Smooth muscle cell (in vitro differentiated cells): ENCODE results near the gene SLC7A1. TPM values are rescaled to one million over a fixed set of nuclear protein-coding genes. Genes with fewer than 3 reads are reported as not detected.

Experiments
- DNase-seq: peaks from one replicate; lab custom pipeline; 2025; ENCODE audit not compliant: unreplicated experiment; lab: John Stamatoyannopoulos, UW
- H2AFZ ChIP-seq: fragments of 200-600 bp; sonication (generic); 2 replicates; pipeline ENCODE4 v1.6.0; 2016; ENCODE audit warnings: antibody characterized with exemption, low read depth, mild to moderate bottlenecking
- H3F3A ChIP-seq: fragments of 200-600 bp; sonication (generic); 2 replicates; pipeline ENCODE4 v1.6.0; 2017; ENCODE audit warnings: antibody characterized with exemption, low read depth
- H3K27ac ChIP-seq: fragments of 200-600 bp; sonication (generic); 2 replicates; pipeline ENCODE4 v1.5.1; 2016; ENCODE audit warnings: low read depth, mild to moderate bottlenecking
- H3K27me3 ChIP-seq: fragments of 200-600 bp; sonication (generic); 2 replicates; pipeline ENCODE4 v1.6.1; 2016; ENCODE audit warnings: low read depth, mild to moderate bottlenecking
- H3K36me3 ChIP-seq: fragments of 200-600 bp; sonication (generic); 2 replicates; pipeline ENCODE4 v1.5.1; 2016; ENCODE audit warnings: low read depth
- H3K4me1 ChIP-seq: fragments of 200-600 bp; sonication (generic); 2 replicates; pipeline ENCODE4 v1.5.1; 2016; ENCODE audit warnings: low read depth
- H3K4me2 ChIP-seq: fragments of 200-600 bp; sonication (generic); 2 replicates; pipeline ENCODE4 v1.6.0; 2016; ENCODE audit warnings: mild to moderate bottlenecking
- H3K4me3 ChIP-seq: fragments of 200-600 bp; sonication (generic); 2 replicates; pipeline ENCODE4 v1.5.1; 2016; ENCODE audit warnings: mild to moderate bottlenecking
- H3K79me2 ChIP-seq: fragments of 200-600 bp; sonication (generic); 2 replicates; pipeline ENCODE4 v1.6.0; 2016; ENCODE audit warnings: low read depth, mild to moderate bottlenecking
- H3K9ac ChIP-seq: fragments of 200-600 bp; sonication (generic); 2 replicates; pipeline ENCODE4 v1.6.0; 2016; ENCODE audit warnings: low read depth
- H3K9me3 ChIP-seq: fragments of 200-600 bp; sonication (generic); replicated peaks from 2 replicates; pipeline ENCODE4 v1.5.1; 2016; ENCODE audit warnings: low read depth
- H4K20me1 ChIP-seq: fragments of 200-600 bp; sonication (generic); 2 replicates; pipeline ENCODE4 v1.6.0; 2016; ENCODE audit warnings: low read depth
- CTCF ChIP-seq: fragments of 200-600 bp; sonication (generic); IDR thresholded peaks from 2 replicates; pipeline ENCODE4 v1.5.1; 2017; ENCODE audit warnings: borderline replicate concordance, mild to moderate bottlenecking, antibody characterized with exemption; ENCODE audit not compliant: insufficient read depth, poor library complexity, severe bottlenecking
- WGBS: methylation state at CpG from one replicate; pipeline ENCODE4 v1.1.7; 2016; ENCODE audit warnings: low lambda C conversion rate; 5-methylcytosine and 5-hydroxymethylcytosine counted together
- polyA plus RNA-seq: library from polyadenylated mRNA; unstranded; fragments of >200 nt; fragmentation: Nextera tagmentation; extraction: Ambion mirVana; gene quantifications from 2 replicates; pipeline ENCODE4 v1.2.1, GENCODE V29; 2016
- total RNA-seq: library from RNA; depleted of rRNA; stranded (reverse); fragments of >200 nt; gene quantifications from 2 replicates; pipeline ENCODE4 v1.2.3, GENCODE V29; 2014

Gene SLC7A1
- total and polyA plus RNA-seq, 2 experiments from 2014 or later: 7.9 to 36.6 TPM

- H3K4me3 ChIP-seq: no peak overlapping the region
- peaks cover 5% of the 10 kb centered on the region for H4K20me1 ChIP-seq
- no peaks in the 10 kb centered on the region for H3K9me3 ChIP-seq
- H3F3A ChIP-seq: no peaks in the 10 kb centered on the region
- no peak overlapping the region for H3K4me2 ChIP-seq
- whole genome bisulfite sequencing: 98% methylated on average over 7 of the region's 7 CpGs
- H3K9ac ChIP-seq: no peak overlapping the region
- no peaks in the 10 kb centered on the region for H3K79me2 ChIP-seq
- no peak overlapping the region for H2AFZ ChIP-seq
- no peak overlapping the region for H3K27ac ChIP-seq
- H3K36me3 ChIP-seq: peaks cover 8% of the 10 kb centered on the region
- no peak for TF ChIP-seq CTCF
- no peaks in the 10 kb centered on the region for H3K27me3 ChIP-seq
- DNase-seq: no peak
- H3K4me1 ChIP-seq: no peaks in the 10 kb centered on the region
Observed at GRCh38 chr13:29525757-29526156, 69.7 kb downstream of the SLC7A1 start.

- H3F3A ChIP-seq: no peaks in the 10 kb centered on the region
- H3K4me2 ChIP-seq: no peak overlapping the region
- no peak overlapping the region for H3K27ac ChIP-seq
- H3K27me3 ChIP-seq: no peaks in the 10 kb centered on the region
- peaks cover 8% of the 10 kb centered on the region for H3K36me3 ChIP-seq
- no peaks in the 10 kb centered on the region for H3K4me1 ChIP-seq
- WGBS: 98% methylated on average over 9 of the region's 9 CpGs
- no peaks in the 10 kb centered on the region for H3K79me2 ChIP-seq
- H3K4me3 ChIP-seq: no peak overlapping the region
- no peak overlapping the region for H3K9ac ChIP-seq
- TF ChIP-seq CTCF: no peak
- no peak overlapping the region for H2AFZ ChIP-seq
- H3K9me3 ChIP-seq: no peaks in the 10 kb centered on the region
- H4K20me1 ChIP-seq: peaks cover 5% of the 10 kb centered on the region
- DNase-seq: no peak
Observed at GRCh38 chr13:29524641-29525040, 70.8 kb downstream of the SLC7A1 start.

GRCh38 chr13:29524176-29524575, 71.3 kb downstream of the SLC7A1 start:
- Histone ChIP-seq H3K27ac (no peak overlapping the region), H4K20me1 (peaks cover 5% of the 10 kb centered on the region), H3K79me2 (no peaks in the 10 kb centered on the region), H3K9ac (no peak overlapping the region), H3K36me3 (peaks cover 3% of the 10 kb centered on the region), H3K4me3 (no peak overlapping the region), H3K4me2 (no peak overlapping the region), H3K27me3 (no peaks in the 10 kb centered on the region), H3K4me1 (no peaks in the 10 kb centered on the region), H2AFZ (no peak overlapping the region), H3F3A (no peaks in the 10 kb centered on the region), H3K9me3 (no peaks in the 10 kb centered on the region)
- WGBS: 93% methylated on average over 17 of the region's 17 CpGs
- DNase-seq: no peak
- no peak for TF ChIP-seq CTCF

- WGBS: 94% methylated on average over 23 of the region's 23 CpGs
- no peak overlapping the region for H3K9ac ChIP-seq
- H3K4me2 ChIP-seq: no peak overlapping the region
- H3K4me3 ChIP-seq: no peak overlapping the region
- no peak for DNase-seq
- no peaks in the 10 kb centered on the region for H3K4me1 ChIP-seq
- H3K9me3 ChIP-seq: no peaks in the 10 kb centered on the region
- H3K27me3 ChIP-seq: no peaks in the 10 kb centered on the region
- no peak overlapping the region for H2AFZ ChIP-seq
- no peaks in the 10 kb centered on the region for H3F3A ChIP-seq
- H3K36me3 ChIP-seq: no peaks in the 10 kb centered on the region
- TF ChIP-seq CTCF: no peak
- no peak overlapping the region for H3K27ac ChIP-seq
- no peaks in the 10 kb centered on the region for H3K79me2 ChIP-seq
- H4K20me1 ChIP-seq: peaks cover 5% of the 10 kb centered on the region
Observed at GRCh38 chr13:29523199-29523961, 72.1 kb downstream of the SLC7A1 start.
